Astrocyte of the cerebellum (primary cell): ENCODE results near the gene FEV.

Source experiments
- DNase-seq: peaks from one replicate; pipeline ENCODE4 v3.0.0-alpha.2; 2011; ENCODE audit warnings: low read depth
- H3K4me3 ChIP-seq: 2 replicates; pipeline ENCODE4 v1.5.1; 2011; ENCODE audit warnings: mild to moderate bottlenecking, low read depth, low read length, moderate library complexity
- in situ Hi-C: cut with HindIII; loops from 2 replicates; pipeline ENCODE4 v1.10.0; 2017; ENCODE audit warnings: low sequenced_read_pairs
- TF ChIP-seq, protein P1 (sequence below): IDR thresholded peaks from 2 replicates; pipeline ENCODE4 v1.5.1; 2012; ENCODE audit warnings: low read length, low read depth, moderate library complexity, mild to moderate bottlenecking; ENCODE audit errors: missing control alignments

FEV gene

GRCh38 chr2:218988650-218989049 is 3.7 kb upstream of the FEV start:
- DNase-seq, result no peak
- H3K4me3 ChIP-seq, result no peak overlapping the region
- TF ChIP-seq, protein P1, sequence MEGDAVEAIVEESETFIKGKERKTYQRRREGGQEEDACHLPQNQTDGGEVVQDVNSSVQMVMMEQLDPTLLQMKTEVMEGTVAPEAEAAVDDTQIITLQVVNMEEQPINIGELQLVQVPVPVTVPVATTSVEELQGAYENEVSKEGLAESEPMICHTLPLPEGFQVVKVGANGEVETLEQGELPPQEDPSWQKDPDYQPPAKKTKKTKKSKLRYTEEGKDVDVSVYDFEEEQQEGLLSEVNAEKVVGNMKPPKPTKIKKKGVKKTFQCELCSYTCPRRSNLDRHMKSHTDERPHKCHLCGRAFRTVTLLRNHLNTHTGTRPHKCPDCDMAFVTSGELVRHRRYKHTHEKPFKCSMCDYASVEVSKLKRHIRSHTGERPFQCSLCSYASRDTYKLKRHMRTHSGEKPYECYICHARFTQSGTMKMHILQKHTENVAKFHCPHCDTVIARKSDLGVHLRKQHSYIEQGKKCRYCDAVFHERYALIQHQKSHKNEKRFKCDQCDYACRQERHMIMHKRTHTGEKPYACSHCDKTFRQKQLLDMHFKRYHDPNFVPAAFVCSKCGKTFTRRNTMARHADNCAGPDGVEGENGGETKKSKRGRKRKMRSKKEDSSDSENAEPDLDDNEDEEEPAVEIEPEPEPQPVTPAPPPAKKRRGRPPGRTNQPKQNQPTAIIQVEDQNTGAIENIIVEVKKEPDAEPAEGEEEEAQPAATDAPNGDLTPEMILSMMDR, result no peak
- in situ Hi-C loops, result no loop called here

DNA sequence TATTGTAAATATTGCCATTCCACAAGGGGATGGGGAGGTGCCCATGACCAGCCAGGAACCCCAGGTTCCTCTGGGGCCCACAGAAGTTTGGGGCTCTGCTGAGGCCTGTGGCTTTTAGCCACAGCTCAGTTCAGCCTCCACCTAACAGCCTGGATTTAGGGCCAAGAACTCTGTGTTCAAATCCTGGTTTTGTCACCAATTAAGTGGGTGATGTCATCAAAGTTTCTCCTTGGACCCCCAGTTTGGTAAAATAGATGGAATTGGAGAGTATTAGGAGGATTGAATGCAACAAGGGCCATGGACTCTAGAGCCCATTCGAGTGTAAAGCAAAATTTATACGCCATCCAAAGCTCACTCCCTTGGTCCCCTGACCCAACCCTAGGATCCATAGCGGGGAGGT is 3.2 kb upstream of the FEV start:
- DNase-seq, result no peak
- no peak overlapping the region for H3K4me3 ChIP-seq
- TF ChIP-seq, protein P1, result no peak
- in situ Hi-C loops, result no loop called here

DNA sequence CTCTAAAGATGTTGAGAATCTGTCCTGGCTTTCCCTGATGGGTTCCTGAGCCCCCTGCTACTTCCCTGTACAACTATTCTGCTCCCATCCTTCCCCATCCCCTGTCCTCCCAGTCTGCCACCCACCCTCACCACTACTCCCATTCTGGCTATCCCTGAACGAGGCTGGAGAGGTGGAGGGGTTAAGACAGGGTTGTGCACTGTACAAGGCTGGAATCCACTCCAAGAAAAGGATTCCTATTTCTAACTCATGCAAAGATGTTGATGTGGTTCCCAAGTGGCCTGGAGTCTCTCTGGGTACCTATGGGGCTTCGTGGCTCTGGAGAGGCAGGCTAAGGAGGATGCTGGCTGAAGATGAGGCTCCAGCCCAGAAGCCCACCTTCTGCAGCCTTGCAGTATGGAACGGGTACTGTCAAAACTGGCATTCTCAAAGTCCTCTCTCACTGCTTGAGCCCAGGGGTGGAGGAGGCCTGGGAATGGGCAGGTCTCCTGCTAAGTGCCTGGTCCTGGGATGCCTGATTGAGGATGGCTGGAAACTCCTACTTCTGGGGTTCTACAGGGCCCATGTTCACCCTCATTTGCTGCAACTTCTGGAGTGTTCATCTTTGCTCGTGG is 1.3 kb upstream of the FEV start:
- H3K4me3 ChIP-seq, result no peak overlapping the region
- in situ Hi-C loops, result no loop called here
- DNase-seq, result no peak
- TF ChIP-seq, protein P1, result no peak

DNA sequence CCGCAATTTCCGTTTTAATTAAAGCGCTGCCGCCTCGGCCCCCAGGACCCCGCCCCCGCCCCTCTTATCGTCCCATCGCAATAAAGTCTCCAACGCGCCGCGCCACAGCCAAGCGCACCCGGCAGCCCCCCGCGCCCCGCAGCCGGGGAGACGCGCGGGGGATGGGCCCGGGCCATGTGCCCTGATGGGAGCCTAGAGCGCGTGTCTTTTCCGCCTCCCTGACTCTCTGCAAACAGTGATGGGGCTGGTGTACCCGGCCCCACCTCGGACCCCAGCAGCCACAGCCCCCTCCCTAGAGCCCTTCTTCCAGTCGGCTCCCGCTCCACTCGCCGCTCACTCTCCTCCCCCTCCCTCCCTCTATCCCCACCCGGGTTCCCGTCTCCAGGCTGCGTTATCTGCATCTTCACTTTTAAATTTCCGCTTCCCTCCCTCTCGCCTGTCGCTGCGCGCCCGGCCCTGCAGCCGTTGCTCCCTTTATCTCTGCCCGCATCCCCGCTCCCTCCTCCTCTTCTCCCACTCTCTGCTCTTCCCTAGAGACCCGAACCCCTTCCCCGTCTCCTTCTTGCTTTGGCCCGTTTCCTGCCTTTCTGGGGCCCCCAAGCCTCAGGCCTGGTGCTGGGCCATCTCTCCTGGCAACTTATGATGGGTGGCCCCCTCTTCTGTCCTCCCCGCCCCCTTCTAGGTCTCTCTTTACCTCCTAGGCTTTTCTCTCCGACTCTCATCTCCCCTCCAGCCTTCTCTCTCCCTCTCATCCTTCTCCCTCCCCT is 524 bp upstream of the FEV start:
- in situ Hi-C loops, result no loop called here
- no peak overlapping the region for H3K4me3 ChIP-seq
- no peak for DNase-seq
- TF ChIP-seq, protein P1, result no peak

GRCh38 chr2:218984239-218985020 is 554 bp downstream of the FEV start:
- no peak overlapping the region for H3K4me3 ChIP-seq
- in situ Hi-C loops, result no loop called here
- no peak for DNase-seq
- TF ChIP-seq, protein P1, result no peak

- TF ChIP-seq, protein P1, result no peak
- in situ Hi-C loops, result no loop called here
- H3K4me3 ChIP-seq, result no peak overlapping the region
- no peak for DNase-seq
Observed at GRCh38 chr2:218983934-218984238, 1.1 kb downstream of the FEV start.
